Measurements from ENCODE around the gene ROR1. TPM values are rescaled to one million over a fixed set of nuclear protein-coding genes. Genes with fewer than 3 reads are reported as not detected.

Gene ROR1
- polyA plus RNA-seq, 1 of the 3 experiments (the other 2 are of a cell fraction): 4.0 TPM

- peak overlapping the region in 1 of 2 experiments; percentile 36; a peak in 2 of 4 replicates for H3K27ac ChIP-seq (ENCODE audit: low read depth in 2 of 2, low read length in 1 of 2)
- ChIA-PET POLR2A (no interaction called here), CTCF (interaction anchor here (0.7 to 1.4 kb wide), 5 partner anchors 10 to 418 kb away, joined by 3 to 5 read pairs (median 3); partner anchors contain the start of gene ROR1)
- no peak overlapping the region for H2AFZ ChIP-seq (ENCODE audit: low read depth)
- H3K4me3 ChIP-seq (ENCODE audit: low read depth in 2 of 2, low read length in 1 of 2): no peak overlapping the region
- H3K79me2 ChIP-seq (ENCODE audit: insufficient read depth): no peaks in the 10 kb centered on the region
- H3K4me1 ChIP-seq (ENCODE audit: control insufficient read depth in 1 of 2, insufficient read depth in 2 of 2, low read depth in 1 of 2, low read length in 1 of 2): peaks cover 11 to 16% of the 10 kb centered on the region in 2 experiments; a peak in 3 of 4 replicates
- H3K4me2 ChIP-seq: no peak overlapping the region
- no peaks in the 10 kb centered on the region for H3K36me3 ChIP-seq (replicated peaks in 1 of 2; ENCODE audit: control insufficient read depth in 1 of 2, insufficient read depth in 2 of 2, low read length in 1 of 2)
- no peaks in the 10 kb centered on the region for H3K9me2 ChIP-seq
- 93% methylated on average over 1 of the region's 1 CpG for WGBS (ENCODE audit: low lambda C conversion rate)
- no peaks in the 10 kb centered on the region for H4K20me1 ChIP-seq (ENCODE audit: insufficient read depth)
- H3K9ac ChIP-seq: no peak overlapping the region
- H3F3A ChIP-seq (replicated peaks; ENCODE audit: insufficient read depth): no peaks in the 10 kb centered on the region
- no peak for DNase-seq
- H3K27me3 ChIP-seq (ENCODE audit: insufficient read depth): no peaks in the 10 kb centered on the region
- no peaks in the 10 kb centered on the region for H3K9me3 ChIP-seq
- no peak for TF ChIP-seq ELF1 (IDR thresholded peaks at IDR 0.05)
- no peak for TF ChIP-seq NRF1 (IDR thresholded peaks at IDR 0.05; ENCODE audit: low read depth, low read length)
- no peak for TF ChIP-seq MXI1 (IDR thresholded peaks at IDR 0.05; ENCODE audit: low read depth, low read length)
- TF ChIP-seq NFIC (IDR thresholded peaks at IDR 0.05; ENCODE audit: borderline replicate concordance): no peak
- no peak for TF ChIP-seq RFX5 (IDR thresholded peaks at IDR 0.05; ENCODE audit: low read length)
- no peak for TF ChIP-seq POLR2AphosphoS5 (IDR thresholded peaks at IDR 0.05; ENCODE audit: low read depth, low read length)
- TF ChIP-seq CTCF (IDR thresholded peaks at IDR 0.05): no peak
- no peak for TF ChIP-seq MAX (IDR thresholded peaks at IDR 0.05; ENCODE audit: low read depth)
- no peak for TF ChIP-seq SMC3 (IDR thresholded peaks at IDR 0.05; ENCODE audit: low read depth, low read length)
- no peak for TF ChIP-seq GABPA (IDR thresholded peaks at IDR 0.05; ENCODE audit: low read depth)
- no peak for TF ChIP-seq REST (IDR thresholded peaks at IDR 0.05; ENCODE audit: low read depth, low read length)
- TF ChIP-seq FOXJ3 (CRISPR knock-in tag; IDR thresholded peaks at IDR 0.05): no peak
- TF ChIP-seq USF2 (IDR thresholded peaks at IDR 0.05; ENCODE audit: borderline replicate concordance, low read depth, low read length): no peak
- TF ChIP-seq ZBTB33 (IDR thresholded peaks at IDR 0.05; ENCODE audit: borderline replicate concordance, low read depth): no peak
- no peak for TF ChIP-seq TAF1 (IDR thresholded peaks at IDR 0.05; ENCODE audit: borderline replicate concordance, low read depth, low read length)
- no peak for TF ChIP-seq EP300 (IDR thresholded peaks at IDR 0.05; ENCODE audit: borderline replicate concordance in 1 of 2, low read depth in 1 of 2, low read length in 1 of 2)
- TF ChIP-seq RAD21 (IDR thresholded peaks at IDR 0.05; ENCODE audit: low read length): no peak
Measured at GRCh38 chr1:63828322-63829044, 54.7 kb downstream of the ROR1 start.
